HG03103 (cell line): Measurements from ENCODE around the gene CARHSP1.
"Not testable (repeated sequence)": the region's sequence is repeated elsewhere in the genome, so short reads cannot be mapped to it uniquely, and the experiment has no call there.

Experiments used
- ATAC-seq: cut with Tn5 transposase; IDR thresholded peaks from one replicate; pipeline ENCODE4 v1.9.1; 2021; ENCODE audit warnings: low read depth; ENCODE audit not compliant: unreplicated experiment

The CARHSP1 gene

DNA sequence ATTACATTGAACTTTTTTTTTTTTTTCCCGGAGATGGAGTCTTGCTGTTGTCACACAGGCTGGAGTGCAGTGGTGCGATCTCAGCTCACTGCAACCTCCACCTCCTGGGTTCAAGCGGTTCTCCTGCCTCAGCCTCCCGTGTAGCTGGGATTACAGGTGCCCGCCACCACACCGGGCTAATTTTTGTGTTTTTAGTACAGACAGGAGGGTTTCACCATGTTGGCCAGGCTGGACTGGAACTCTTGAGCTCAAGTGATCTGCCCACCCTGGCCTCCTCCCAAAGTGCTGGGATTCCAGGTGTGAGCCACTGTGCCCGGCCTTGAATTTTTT is 5.0 kb upstream of the CARHSP1 start:
- ATAC-seq: not testable (repeated sequence)

DNA sequence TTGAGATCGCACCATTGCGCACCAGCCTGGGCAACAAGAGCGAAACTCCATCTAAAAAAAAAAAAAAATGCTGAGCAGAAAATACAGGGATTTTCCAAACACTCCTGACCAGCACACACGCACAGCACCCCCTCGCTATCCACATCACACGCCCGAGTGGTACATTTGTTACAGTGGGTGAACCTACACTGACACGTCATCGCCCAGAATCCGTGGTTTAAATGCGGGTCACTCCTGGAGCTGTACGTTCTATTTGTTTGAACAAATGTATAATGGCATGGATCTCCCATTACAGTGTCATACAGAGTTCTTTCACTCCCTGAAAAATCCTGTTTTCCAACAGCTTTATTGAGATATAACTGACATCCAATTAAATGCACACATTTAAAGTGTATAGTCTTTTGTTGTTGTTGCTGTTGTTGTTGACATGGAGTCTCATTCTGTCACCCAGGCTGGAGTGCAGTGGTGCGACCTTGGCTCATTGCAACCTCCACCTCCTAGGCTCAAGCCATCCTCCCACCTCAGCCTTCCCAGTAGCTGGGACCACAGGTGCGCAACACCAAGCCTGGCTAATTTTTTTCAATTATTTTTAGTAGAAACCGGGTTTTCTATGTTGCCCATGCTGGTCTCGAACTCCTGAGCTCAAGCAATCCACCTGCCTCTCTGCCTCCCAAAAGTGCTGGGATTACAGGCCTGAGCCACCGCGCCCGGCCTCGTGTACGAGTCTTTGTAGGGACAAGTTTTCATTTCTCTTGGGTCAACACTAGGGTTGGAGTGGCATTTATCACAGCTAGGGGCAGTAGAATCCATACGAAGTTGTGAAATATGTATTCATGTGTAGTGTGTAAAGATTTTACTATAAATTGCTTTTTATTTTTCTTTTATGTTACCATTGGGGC is 4.4 kb upstream of the CARHSP1 start:
- ATAC-seq: no peak

DNA sequence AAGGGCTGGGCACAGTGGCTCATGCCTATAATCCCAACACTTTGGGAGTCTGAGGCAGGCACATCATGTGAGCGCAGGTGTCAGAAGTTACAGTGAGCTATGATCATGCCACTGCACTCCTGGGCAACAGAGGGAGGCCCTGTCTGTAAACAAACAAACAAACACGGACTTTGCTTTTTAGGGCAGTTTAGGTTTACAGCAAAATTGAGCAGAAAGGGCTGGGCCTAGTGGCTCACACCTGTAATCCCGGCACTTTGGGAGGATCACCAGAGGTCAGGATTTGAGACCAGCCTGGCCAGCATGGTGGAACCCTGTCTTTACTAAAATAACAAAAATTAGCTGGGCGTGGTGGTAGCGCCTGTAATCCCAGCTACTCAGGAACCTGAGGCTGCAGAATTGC is 3.3 kb upstream of the CARHSP1 start:
- ATAC-seq: no peak

DNA sequence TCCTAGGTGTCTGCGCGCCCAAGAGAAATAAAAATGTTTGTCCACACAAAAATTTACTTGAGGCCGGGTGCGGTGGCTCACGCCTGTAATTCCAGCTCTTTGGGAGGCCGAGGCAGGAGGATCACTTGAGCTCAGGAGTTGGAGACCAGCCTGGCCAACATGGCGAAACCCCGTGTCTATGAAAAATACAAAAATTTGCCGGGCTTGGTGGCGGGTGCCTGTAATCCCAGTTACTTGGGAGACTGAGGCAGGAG is 1.1 kb upstream of the CARHSP1 start:
- not testable (repeated sequence) for ATAC-seq

DNA sequence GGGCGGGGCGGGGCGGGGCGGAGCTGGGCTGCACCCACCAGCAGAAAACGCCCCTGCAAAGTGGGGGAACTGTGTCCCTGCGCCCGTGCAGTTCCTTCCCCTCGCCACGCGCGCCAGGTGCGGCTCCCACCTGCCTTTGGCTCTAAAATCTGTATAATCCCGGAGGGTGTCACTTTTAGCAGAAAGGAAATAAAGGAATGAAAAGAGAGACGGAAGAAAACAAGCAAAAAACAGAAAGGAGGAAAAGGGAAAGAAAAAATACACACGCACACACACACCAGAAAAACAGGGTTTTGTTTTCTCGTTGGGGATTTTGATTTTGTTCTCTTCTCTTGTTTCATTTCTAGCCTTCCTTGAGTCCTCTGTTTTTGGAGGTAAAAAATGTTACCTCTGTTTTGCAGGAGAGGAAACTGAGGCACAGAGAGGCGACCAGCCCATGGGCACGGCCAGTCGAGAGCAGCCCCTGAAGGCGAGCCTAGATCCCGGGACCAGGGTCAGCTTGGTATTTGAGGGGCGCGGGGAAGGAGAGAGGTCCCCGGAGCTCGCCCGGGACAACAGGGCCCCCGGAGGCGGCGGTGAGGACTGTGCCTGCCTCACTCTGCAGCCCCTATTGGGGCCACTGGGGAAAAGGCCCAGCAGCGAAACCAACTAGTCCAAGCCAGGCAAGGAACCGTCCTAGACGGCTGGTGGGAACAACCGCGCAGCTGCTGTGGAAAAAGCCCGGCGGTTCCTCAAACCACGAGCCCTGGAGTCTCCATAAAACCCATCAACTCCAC is 594 bp upstream of the CARHSP1 start:
- ATAC-seq: no peak

DNA sequence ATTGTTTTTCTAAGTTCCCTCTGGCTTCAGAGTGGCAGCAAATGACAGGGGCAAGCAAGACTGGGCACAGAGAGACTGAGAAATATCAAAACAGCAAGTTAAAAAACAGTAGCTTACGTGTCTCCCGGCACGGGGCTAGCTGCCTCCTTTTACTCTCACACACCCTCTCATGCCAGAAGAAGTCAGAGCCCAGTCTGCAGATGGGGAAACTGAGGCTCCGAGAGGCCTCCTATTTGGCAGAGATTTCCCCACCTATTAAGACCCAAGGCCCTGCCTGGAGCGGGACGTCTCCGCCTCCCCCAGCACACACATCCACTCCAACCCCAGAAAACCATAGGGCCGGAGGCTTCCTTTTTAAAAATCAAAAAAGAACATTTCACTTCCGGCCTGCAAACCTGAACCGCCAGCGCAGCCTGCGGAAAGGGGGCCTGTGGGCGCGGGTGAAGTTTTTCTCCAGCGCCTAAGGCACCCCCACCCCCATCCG is 832 bp downstream of the CARHSP1 start:
- no peak for ATAC-seq

DNA sequence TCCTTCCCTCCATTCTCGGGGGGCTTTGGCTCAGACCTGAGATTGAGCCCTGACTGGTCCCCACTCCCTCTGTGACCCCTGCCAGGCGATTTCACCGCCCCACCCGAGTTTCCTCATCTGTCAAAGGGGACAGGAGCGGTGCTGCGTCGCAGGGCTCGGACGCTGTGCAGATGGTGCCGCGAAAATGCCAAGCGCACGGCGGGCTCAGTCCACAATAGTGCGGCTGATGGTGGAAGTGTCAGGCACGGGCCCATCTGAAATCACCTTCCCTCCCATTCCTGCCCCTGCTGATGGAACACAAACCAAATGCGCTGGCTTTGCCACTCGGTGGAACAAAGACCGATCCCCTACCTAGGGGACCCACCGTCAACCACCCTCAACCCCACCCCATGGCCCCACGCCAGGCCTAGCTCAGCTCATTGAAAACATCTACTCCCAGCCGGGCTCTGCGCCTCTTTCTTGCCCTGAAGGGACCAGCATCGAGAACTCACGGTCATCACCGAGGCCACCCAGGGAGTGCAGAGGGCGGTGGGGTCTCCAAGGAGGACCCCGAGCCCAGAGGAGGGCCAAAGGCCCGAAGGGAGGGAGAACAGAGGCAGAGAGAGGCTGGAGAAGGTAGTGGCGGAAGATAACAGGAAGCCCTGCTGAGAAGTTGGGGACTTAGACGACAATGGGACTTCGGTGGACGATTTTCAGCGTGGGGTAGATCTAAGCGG is 1.4 kb downstream of the CARHSP1 start:
- no peak for ATAC-seq

DNA sequence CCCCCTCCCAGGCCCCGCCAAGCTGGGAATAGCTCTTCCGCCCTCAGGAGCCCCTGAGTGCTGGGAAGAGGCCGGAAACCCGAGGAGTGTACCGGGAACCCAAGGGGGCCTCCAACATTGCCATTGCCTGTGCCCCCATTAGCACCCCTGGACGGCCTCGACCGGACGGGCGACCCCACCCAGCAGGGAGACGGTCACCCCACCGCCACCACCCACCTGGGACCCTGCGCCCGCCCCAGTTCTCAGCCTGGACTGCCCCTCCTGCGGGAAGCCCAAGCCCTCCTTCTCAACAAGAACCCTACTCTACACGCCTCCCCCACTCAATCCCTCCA is 2.0 kb downstream of the CARHSP1 start:
- no peak for ATAC-seq

DNA sequence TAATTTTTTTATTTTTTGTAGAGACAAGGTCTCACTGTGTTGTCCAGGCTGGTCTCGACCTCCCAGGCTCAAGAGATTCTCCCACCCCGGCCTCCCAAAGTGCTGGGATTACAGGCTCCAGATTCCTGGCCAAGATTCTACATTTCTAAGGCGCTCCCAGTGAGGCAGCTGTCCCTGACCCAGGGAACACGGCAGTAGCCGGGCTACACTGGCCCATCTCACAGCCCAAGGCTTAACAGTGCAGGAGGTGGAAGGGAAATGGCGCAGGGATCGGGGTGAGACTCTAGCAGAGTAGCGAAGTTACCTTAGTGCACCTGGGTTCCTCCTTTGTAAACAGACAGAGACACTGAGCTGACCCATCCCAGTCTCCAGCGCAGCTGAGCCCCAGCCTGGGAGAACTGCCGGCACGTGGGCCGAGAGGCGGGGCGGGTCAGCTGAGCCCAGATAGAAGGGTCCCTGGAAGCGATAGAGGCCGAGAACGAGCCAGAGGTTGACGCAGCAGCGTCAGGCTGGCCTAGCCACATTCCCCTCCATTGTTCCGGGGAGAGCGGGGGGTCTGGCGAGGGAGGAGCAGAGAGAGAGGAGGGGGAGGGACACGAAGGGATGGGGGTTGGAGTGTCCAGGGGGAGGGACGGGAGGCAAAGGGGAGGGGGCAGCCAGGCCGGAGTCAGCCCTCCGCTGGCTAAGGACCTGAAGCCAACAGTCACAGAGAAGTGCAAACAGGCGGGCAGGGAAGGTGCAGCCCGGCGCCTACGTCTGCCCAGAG is 2.5 kb downstream of the CARHSP1 start:
- no peak for ATAC-seq

DNA sequence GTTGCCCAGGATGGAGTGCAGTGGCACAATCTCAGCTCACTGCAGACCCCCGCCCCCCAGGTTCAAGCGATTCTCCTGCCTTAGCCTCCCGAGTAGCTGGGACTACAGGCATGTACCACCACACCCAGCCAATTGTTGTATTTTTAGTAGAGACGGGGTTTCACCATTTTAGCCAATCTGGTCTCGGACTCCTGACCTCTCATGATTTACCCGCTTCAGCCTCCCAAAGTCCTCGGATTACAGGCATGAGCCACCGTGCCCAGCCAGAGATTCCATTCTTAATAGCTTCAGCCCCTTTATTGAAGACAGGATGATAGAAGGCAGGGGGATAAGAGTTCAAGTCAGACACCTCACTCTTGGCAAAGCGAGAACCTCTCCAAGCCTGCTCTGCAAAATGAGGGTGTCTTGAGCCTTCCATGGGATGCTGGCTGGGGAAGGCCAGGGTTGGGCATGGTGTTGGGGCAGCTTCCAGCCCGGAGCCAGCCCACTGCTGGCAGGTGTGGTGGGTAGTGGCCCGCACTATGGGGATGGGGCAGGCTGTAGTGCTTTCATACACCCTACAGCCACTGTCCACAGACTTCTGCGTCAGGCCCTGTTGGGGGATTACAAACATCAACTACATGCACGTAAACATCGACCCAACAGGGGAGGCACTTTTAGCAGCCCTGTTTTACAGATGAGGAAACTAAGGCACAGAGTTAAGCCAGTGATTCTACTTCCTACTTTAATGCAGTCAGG is 3.5 kb downstream of the CARHSP1 start:
- no peak for ATAC-seq

DNA sequence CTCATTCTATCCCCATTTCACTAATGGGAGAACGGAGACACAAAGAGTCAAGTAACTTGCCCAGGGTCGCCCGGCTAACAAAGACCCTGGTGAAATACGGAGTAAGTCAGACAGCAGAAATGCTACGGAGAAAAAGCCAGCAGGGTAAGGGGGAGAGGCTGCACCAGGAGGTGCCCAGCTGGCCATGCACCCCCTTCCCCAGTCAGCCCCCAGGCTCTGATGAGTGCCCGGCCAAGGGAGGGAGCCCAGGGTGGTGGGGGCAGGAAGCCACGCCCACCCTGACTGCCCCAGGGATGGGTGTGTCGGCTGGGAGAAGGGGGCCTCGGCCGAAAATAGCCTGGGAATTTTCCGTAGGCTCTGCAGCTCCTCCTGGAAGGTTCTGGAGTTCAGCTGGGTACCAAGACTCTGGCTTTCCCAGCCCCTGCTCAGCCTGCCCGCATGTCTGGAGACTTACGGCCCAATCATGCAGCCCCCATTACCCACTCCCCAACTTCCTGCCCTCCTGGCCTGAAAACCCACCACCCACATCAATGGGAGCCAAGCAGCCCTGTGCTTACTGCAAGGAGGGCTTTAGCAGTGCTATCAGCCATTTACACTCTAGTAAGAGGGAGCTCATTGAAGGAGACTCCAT is 4.2 kb downstream of the CARHSP1 start:
- no peak for ATAC-seq

DNA sequence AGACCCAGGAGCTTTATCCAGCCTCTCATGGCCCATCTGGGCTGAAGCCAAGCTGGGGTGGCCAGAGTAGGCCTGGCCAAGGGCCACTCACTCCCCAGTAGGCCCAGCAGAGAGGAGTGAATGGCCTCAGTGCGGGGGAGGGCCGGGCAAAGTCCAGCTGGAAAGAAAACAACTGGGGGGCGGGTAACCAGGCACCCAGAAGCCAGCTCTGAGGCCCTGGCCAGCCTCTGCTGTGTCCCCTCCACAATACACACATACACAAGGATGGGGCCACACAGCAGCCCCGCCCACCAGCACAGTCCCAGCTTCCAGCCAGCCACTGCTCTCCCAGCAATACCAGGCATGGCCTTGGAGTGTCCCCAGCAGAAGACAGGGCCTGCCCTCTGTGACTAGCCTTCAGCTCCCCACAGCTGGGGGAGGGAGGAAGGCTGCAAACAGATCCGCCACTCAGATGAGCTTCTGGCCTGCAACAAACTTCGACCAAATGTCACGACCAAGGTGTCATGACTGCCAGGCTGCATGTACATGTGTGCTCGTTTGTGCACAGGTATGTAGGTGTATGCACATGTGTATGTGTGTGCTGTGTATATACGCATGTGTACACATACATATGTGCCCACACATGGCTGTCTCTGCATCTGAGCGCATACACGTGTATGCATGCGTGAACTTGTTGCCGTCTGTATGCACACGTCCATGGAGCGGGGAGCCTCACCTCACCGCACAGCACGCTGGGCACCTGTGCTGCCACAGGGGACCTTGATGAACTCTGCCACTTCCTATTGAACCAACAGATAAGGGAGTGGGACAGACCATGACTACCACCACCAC is 5.0 kb downstream of the CARHSP1 start:
- no peak for ATAC-seq

DNA sequence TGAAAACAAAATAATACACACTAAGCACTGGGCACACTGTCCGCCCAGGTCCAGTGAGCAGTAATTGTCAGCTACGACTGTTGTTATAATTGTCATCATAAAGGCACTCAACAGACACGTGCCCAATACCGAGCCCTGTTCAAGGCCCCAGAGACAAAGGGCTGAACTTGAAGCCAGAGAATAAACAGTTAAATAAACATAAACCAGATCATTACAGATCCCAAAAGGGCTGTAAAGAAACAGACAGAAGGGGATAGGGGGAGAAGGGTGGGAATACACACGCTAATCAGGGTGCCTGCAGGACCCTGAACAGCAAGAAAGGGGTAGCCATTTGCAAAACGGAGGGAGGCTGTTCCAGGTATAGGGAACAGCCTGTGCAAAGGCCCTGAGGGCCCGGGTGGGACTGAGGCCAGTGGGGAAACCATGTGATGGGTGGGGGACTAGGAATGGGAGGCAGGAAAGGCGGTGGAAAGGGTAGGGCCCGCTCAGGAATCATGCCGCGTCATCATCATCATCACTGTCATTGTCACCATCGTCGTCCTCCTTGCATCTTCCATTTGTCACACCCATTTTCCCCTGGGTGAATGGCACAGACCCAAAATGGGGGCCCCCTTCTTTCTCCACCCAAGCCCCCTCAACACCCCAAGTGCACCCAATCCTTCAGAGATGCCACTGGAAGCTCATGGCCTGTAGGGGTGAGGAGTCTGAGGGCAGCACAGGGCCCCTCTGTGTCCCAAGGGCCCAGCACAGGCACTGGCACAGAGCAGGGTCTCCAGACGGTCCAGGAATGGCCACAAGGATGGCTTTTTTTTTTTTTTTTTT is 6.3 kb downstream of the CARHSP1 start:
- ATAC-seq: no peak

DNA sequence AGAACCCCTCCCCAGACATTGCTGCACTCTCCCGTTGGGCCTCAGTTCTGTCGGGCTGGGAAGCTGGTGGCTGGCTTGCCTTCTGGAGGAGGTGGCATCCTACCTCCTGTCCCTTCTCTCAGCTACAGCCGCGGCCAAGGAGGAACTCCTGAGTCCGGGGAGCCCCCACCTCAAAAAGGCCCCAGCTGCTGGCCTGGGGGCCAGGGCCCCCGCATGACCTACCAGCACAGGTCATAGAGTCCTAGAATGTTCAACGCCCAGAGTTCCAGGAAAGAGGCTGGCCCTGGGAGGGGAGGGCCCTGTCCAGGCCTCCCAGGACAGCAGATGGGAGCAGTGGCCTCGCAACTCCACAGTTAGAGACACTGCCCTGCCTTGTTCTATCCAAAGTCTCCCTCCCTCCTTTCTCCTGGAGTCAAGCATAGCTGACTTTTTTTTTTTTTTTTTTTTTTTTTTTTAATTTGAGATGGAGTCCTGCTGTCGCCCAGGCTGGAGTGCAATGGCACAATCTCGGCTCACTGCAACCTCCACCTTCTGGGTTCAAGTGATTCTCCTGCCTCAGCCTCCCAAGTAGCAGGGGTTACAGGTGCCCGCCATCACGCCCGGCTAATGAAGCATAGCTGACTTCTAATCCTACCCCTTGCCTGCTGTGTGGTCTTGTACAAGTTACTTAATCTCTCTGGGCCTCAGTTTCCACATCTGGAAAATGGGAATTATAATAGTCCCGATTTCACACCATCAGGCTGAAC is 7.1 kb downstream of the CARHSP1 start:
- no peak for ATAC-seq

DNA sequence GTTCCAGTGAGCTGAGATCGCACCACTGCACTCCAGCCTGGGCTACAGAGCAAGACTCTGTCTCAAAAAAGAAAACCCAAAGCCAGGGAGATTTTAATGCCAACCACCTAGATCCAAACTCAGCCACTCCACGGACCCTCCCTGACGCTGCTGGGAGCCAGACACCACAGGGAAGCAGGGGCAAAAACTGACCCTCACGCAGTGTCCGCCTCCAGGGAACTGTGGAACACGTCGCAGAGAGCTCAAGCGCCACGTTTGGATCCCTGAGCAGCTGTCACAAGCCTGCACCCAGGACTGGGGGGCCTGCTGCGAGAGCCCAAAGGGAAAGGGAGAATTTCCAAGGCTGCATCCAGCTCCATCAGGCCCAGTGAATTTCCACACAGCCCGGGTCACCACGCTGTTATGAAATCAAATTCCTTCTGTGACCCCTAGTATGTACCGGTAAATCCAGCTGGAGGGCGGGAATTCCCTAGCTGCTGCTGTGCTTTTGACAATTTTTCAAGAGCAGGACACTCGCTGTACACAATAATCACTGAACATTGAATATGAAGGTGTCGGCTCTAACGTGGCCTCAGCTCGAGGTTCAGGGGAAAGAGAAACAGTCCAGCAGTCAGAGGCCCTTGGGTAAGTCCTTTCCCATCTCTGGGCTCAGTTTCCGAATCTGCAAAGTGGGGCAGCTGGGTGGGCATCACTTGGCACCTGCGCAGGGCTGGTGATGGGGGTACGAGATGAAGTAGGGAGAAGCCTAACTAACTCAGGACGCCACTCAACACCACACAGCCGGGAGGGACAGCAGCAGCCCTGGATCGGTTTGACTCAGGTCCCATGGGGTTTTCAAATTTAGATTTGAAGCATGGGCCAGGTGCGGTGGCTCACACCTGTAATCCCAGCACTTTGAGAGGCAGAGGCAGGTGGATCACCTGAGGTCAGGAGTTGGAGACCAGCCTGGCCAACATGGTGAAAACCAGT is 8.6 kb downstream of the CARHSP1 start:
- ATAC-seq: no peak
